Spleen (tissue), 11 donors: ENCODE results near the gene UTS2. TPM values are rescaled to one million over a fixed set of nuclear protein-coding genes. Genes with fewer than 3 reads are reported as not detected.

Source experiments
- DNase-seq: peaks from one replicate; pipeline ENCODE4 v3.0.0-alpha.2; 2020
- H3K27ac ChIP-seq, 8 donors: fragments of 200-600 bp; sonication (generic) in 7 of 8; 1 replicate in 4 of 8; 2 replicates in 4 of 8; pipeline versions ENCODE4 v1.5.0 to v1.8.0; 2016 to 2021; ENCODE audit warnings: inconsistent platforms in 4 of 8, mild to moderate bottlenecking in 4 of 8, moderate library complexity in 1 of 8
- H3K27me3 ChIP-seq, 7 donors: fragments of 200-600 bp; sonication (generic) in 6 of 7; replicated peaks in 1 of 7; 1 replicate in 4 of 7; 2 replicates in 3 of 7; pipeline versions ENCODE4 v1.5.0 to v1.8.0; 2016 to 2021; ENCODE audit warnings: inconsistent platforms in 3 of 7, mild to moderate bottlenecking in 1 of 7
- H3K36me3 ChIP-seq, 6 donors: fragments of 200-600 bp; sonication (generic) in 5 of 6; 1 replicate in 4 of 6; 2 replicates in 2 of 6; pipeline versions ENCODE4 v1.5.0 to v1.8.0; 2016 to 2021; ENCODE audit warnings: inconsistent platforms in 2 of 6
- H3K4me1 ChIP-seq, 6 donors: fragments of 200-600 bp; sonication (generic) in 5 of 6; 1 replicate in 3 of 6; 2 replicates in 3 of 6; pipeline versions ENCODE4 v1.5.0 to v1.8.0; 2016 to 2021; ENCODE audit warnings: inconsistent platforms in 3 of 6
- H3K4me3 ChIP-seq, 8 donors: fragments of 200-600 bp; sonication (generic) in 7 of 8; 1 replicate in 4 of 8; 2 replicates in 4 of 8; pipeline versions ENCODE4 v1.5.0 to v1.8.0; 2016 to 2021; ENCODE audit warnings: inconsistent platforms in 4 of 8, mild to moderate bottlenecking in 4 of 8, moderate library complexity in 2 of 8
- H3K9me3 ChIP-seq, 8 donors: fragments of 200-600 bp; sonication (generic) in 7 of 8; 1 replicate in 4 of 8; 2 replicates in 4 of 8; pipeline versions ENCODE4 v1.5.0 to v1.8.0; 2016 to 2021; ENCODE audit warnings: inconsistent platforms in 4 of 8
- CTCF ChIP-seq, 11 experiments: fragments of 200-600 bp in 7 of 11; fragments of 450-650 bp in 4 of 11; sonication (generic) in 4 of 11; IDR thresholded peaks in 8 of 11; conservative IDR thresholded peaks in 3 of 11; 1 replicate in 7 of 11; 2 replicates in 4 of 11; pipeline versions ENCODE4 v1.4.0 to v1.8.0; 2016 to 2021; ENCODE audit warnings: antibody characterized with exemption in 11 of 11, inconsistent platforms in 4 of 11, mild to moderate bottlenecking in 1 of 11
- POLR2A ChIP-seq, 3 donors: fragments of 450-650 bp; IDR thresholded peaks; one replicate each; pipeline ENCODE4 v1.5.1; 2017; ENCODE audit warnings: antibody characterized with exemption in 3 of 3, mild to moderate bottlenecking in 1 of 3
- POLR2AphosphoS5 ChIP-seq, 3 donors: sonication (generic); formaldehyde crosslinking; IDR thresholded peaks; one replicate each; pipeline ENCODE4 v1.5.1; 2017; ENCODE audit warnings: antibody characterized with exemption in 3 of 3
- WGBS, 5 donors: extraction: QIAGEN DNeasy Blood & Tissue Kit in 3 of 5; methylation state at CpG; one replicate each; pipeline versions ENCODE4 v1.1.5 to v1.1.7; 2013 to 2018; 5-methylcytosine and 5-hydroxymethylcytosine counted together
- intact Hi-C: fragments of 100-400 bp; cut with DNase I; formaldehyde crosslinking; loops from one replicate; pipeline ENCODE4 v1.15.0; 2023; ENCODE audit warnings: low total_unique reads
- polyA plus RNA-seq, 3 donors: library from polyadenylated mRNA; stranded (reverse); fragments of 200-250 nt; gene quantifications; one replicate each; pipeline ENCODE4 v1.2.1, GENCODE V29; 2013
- total RNA-seq, 7 donors: library from RNA; depleted of rRNA in 3 of 7; stranded (reverse); fragments of >200 nt in 3 of 7; fragmentation: NEBNext Ultra II Directional in 4 of 7; extraction: Animal tissue kit (Norgen Biotek cat#: 25700) in 4 of 7; gene quantifications; one replicate each; pipeline versions ENCODE4 v1.1.0 to v1.2.1, GENCODE V29; 2016 to 2021
- donor health status: healthy with polysubstance abuse.
- donor health status: DM: no; HTN: no; CAD: no; lungs with moderate emphysema.
- donor health status: DM: no; HTN: no; CAD: no.
- donor health status: Bipolar disorder and iron deficiency.
- donor health status: healthy.
- donor health status: DM: no; HTN: no; CAD: no.
- donor health status: DM: yes; HTN: yes; CAD: no.

The UTS2 gene
- total and polyA plus RNA-seq, 10 donors = 0.45 to 5.3 (median 0.76) TPM; not detected in 3

DNA sequence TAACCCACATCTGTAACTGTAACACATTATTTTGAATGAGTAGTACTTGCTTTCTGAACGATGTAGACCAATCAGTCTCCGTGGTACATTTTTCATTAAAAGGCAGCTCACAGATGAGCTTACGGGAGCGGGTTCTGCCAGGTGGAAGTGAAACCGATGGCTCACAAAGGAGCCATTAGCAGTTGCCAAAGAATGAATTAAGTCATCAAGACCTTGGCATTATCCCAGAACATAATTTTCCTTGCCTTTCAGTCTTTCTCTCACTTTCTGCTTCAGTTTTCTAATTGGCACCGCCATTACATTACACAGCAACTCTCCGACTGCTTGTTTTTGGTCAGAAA is 33.5 kb upstream of the UTS2 start:
- Histone ChIP-seq H3K4me1 (peaks cover 0 to 4% (median 0%) of the 10 kb centered on the region in 6 donors), H3K27me3 (peaks cover 0 to 44% (median 6%) of the 10 kb centered on the region in 7 donors), H3K36me3 (no peaks in the 10 kb centered on the region), H3K27ac (no peak overlapping the region), H3K9me3 (no peaks in the 10 kb centered on the region), H3K4me3 (no peak overlapping the region)
- DNase-seq = no peak
- 65 to 74% (median 70%) methylated on average over 7 of the region's 7 CpGs for WGBS, 5 donors
- intact Hi-C loops = no loop called here
- no peak for TF ChIP-seq POLR2A (IDR thresholded peaks at IDR 0.05)
- TF ChIP-seq POLR2AphosphoS5 (IDR thresholded peaks at IDR 0.05) = no peak
- TF ChIP-seq CTCF (IDR thresholded peaks at IDR 0.05 in 8 of 11, conservative IDR thresholded peaks at IDR 0.05 in 3 of 11) = no peak

DNA sequence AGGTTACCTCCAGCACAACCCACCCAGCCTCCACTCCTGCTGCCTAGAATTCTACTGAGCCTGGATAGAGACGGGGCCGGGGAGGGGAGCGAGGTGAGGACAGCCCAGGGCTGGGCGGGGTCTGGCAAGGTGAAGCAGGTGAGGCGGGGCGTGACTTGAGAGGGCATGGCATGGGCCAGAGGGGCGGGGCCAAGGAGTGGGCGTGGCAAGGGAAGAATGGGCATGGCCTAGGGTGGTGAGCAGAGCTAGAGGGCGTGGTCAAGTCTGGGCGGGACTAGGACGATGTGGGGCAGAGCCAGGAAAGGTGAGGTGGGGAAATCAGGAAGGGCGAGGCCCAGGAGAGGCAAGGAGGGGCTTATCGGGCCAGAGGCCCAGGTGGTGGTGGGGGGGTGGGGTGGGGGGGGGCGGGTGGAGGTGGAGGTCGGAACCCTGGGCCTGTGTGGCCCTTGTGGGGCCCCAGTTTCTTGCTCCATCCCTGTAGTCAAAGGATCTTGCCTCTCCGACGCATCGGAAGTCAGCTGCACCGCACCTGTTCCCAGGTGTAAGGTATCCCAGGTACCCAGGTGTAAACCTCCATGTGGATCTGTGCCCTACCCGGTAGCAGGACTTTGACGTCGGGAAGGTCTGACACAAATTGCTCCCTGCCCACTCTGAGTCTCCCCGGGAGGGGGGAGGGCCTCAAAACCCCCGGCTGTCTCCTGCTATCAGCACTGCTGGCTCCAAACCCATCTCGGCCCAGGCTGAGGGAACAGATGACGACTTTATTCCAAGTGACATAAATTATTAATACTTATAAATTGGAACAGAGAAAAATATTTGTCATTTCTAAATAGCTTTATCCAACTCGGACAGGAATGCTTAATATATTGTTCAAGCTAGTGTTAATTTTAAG is 32.9 kb upstream of the UTS2 start:
- Histone ChIP-seq H3K9me3 (no peaks in the 10 kb centered on the region), H3K27me3 (peaks cover 0 to 44% (median 6%) of the 10 kb centered on the region in 7 donors), H3K27ac (no peak overlapping the region), H3K4me3 (no peak overlapping the region), H3K4me1 (peaks cover 0 to 4% (median 0%) of the 10 kb centered on the region in 6 donors), H3K36me3 (no peaks in the 10 kb centered on the region)
- 29 to 45% (median 37%) methylated on average over 24 to 26 of the region's 27 CpGs for WGBS, 5 donors
- intact Hi-C loops = no loop called here
- TF ChIP-seq CTCF (IDR thresholded peaks at IDR 0.05 in 8 of 11, conservative IDR thresholded peaks at IDR 0.05 in 3 of 11) (no peak), POLR2AphosphoS5 (IDR thresholded peaks at IDR 0.05) (no peak)
- DNase-seq = no peak

- no peak overlapping the region for H3K4me3 ChIP-seq
- H3K36me3 ChIP-seq = no peaks in the 10 kb centered on the region
- peaks cover 0 to 4% (median 0%) of the 10 kb centered on the region in 6 donors for H3K4me1 ChIP-seq
- DNase-seq = no peak
- intact Hi-C loops = no loop called here
- peaks cover 0 to 44% (median 6%) of the 10 kb centered on the region in 7 donors for H3K27me3 ChIP-seq
- TF ChIP-seq POLR2A (IDR thresholded peaks at IDR 0.05) (no peak), POLR2AphosphoS5 (IDR thresholded peaks at IDR 0.05) (no peak), CTCF (IDR thresholded peaks at IDR 0.05 in 8 of 11, conservative IDR thresholded peaks at IDR 0.05 in 3 of 11) (no peak)
- no peak overlapping the region for H3K27ac ChIP-seq
- WGBS, 5 donors = 26 to 100% (median 94%) methylated on average over 1 of the region's 1 CpG
- no peaks in the 10 kb centered on the region for H3K9me3 ChIP-seq
These were observed 31.9 kb upstream of the UTS2 start for GRCh38 chr1:7884757-7885156.

- intact Hi-C loops = no loop called here
These were observed 26.4 kb upstream of the UTS2 start for GRCh38 chr1:7879228-7879627.

More at GRCh38 chr1:7879228-7879627, 26.4 kb upstream of the UTS2 start:
- 83 to 96% (median 89%) methylated on average over 3 of the region's 3 CpGs for WGBS, 5 donors
- H3K4me3 ChIP-seq = no peak overlapping the region
- no peaks in the 10 kb centered on the region for H3K4me1 ChIP-seq
- no peak for DNase-seq
- peaks cover 4 to 20% (median 14%) of the 10 kb centered on the region in 8 donors for H3K9me3 ChIP-seq
- no peak for TF ChIP-seq CTCF (IDR thresholded peaks at IDR 0.05 in 8 of 11, conservative IDR thresholded peaks at IDR 0.05 in 3 of 11)
- TF ChIP-seq POLR2A (IDR thresholded peaks at IDR 0.05) = no peak
- TF ChIP-seq POLR2AphosphoS5 (IDR thresholded peaks at IDR 0.05) = no peak
- no peaks in the 10 kb centered on the region for H3K27me3 ChIP-seq
- H3K27ac ChIP-seq = no peak overlapping the region
- no peaks in the 10 kb centered on the region for H3K36me3 ChIP-seq
